ENCODE measurements around the gene PRR15L. TPM values are rescaled to one million over a fixed set of nuclear protein-coding genes. Genes with fewer than 3 reads are reported as not detected.

PRR15L gene
- total RNA-seq (2021; ENCODE audit: unreplicated experiment) (0.18 TPM), Bru-seq, nascent RNA (percentile 22 among the genes with signal in this experiment), BruChase-seq, experiment 1, labeled RNA remaining after a 2-hour chase (percentile 15 among the genes with signal in this experiment), BruChase-seq, experiment 2, labeled RNA remaining after a 6-hour chase (percentile 16 among the genes with signal in this experiment)
- polyA plus RNA-seq (2012; ENCODE audit: insufficient read length): not detected
- long read RNA-seq, partial matches to known transcripts: 0 of 1 reads
- long read RNA-seq, other reads (novel, unspliced or antisense): 1 of 1 reads

DNA sequence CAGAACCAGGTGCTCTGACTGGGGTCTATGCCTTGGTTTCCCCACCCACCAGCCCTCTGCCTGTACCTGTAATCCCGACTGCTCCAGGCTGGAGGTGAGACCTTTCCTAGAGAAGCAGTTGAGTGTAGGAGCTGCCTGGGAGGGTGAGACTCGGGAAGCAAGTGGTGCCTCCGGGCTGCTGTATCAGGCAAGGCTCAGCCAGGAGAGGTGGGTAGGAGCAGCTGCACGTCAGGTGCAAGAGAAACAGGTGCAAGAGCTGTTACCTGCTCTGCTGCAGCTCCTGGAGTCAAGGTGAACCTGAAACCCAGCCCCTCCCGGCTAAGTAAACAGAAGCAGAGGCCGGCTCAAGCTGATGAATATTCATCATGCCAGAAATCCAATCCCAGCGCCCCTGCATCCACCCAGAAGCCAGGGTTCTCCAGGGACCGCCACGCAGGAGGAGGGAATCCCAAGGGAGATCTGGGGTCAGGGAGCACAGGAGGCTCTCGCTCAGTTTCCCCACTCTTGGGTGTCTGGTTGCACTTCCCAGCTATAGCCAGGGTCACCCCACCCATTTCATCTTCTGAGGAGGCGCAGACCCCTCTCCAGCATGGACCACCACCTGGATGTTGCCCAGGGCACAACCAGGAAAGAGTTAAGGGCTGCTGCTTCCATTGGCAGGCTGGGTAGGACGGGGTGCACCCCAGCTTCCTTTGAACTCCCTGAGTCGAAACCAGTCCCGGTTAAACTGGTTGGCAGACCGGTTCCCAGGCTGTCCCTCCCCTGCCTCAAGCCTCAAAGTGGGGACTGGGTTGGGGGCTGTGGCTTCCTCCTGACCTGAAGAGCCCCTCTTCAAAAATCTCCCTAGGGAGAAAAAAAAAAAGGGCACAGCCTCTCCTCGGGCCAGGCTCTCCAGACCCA, at the start of gene PRR15L:
Gene PRR15L, minus strand, starts transcription at position 293 of the 900 bp plus-strand sequence. CDS start 4,649 bp downstream, outside the sequence.
- no peaks in the 10 kb centered on the region for H3K27me3 ChIP-seq (ENCODE audit: control insufficient read depth, insufficient read depth, low read length)
- DNase-seq (ENCODE audit: low read depth, low spot score): no peak
- peaks cover 16% of the 10 kb centered on the region for H3K4me1 ChIP-seq (ENCODE audit: control insufficient read depth, insufficient read depth, low read length)
- no peaks in the 10 kb centered on the region for H3K9me3 ChIP-seq (ENCODE audit: control insufficient read depth, insufficient read depth, low read depth, low read length)
- TF ChIP-seq POLR2AphosphoS5 (IDR thresholded peaks at IDR 0.05; ENCODE audit: low read depth, low read length): no peak
- TF ChIP-seq TCF7L2 (IDR thresholded peaks at IDR 0.05; ENCODE audit: low read depth, low read length): no peak
- TF ChIP-seq, protein P1, sequence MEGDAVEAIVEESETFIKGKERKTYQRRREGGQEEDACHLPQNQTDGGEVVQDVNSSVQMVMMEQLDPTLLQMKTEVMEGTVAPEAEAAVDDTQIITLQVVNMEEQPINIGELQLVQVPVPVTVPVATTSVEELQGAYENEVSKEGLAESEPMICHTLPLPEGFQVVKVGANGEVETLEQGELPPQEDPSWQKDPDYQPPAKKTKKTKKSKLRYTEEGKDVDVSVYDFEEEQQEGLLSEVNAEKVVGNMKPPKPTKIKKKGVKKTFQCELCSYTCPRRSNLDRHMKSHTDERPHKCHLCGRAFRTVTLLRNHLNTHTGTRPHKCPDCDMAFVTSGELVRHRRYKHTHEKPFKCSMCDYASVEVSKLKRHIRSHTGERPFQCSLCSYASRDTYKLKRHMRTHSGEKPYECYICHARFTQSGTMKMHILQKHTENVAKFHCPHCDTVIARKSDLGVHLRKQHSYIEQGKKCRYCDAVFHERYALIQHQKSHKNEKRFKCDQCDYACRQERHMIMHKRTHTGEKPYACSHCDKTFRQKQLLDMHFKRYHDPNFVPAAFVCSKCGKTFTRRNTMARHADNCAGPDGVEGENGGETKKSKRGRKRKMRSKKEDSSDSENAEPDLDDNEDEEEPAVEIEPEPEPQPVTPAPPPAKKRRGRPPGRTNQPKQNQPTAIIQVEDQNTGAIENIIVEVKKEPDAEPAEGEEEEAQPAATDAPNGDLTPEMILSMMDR (IDR thresholded peaks at IDR 0.05): no peak
- TF ChIP-seq, protein P2, sequence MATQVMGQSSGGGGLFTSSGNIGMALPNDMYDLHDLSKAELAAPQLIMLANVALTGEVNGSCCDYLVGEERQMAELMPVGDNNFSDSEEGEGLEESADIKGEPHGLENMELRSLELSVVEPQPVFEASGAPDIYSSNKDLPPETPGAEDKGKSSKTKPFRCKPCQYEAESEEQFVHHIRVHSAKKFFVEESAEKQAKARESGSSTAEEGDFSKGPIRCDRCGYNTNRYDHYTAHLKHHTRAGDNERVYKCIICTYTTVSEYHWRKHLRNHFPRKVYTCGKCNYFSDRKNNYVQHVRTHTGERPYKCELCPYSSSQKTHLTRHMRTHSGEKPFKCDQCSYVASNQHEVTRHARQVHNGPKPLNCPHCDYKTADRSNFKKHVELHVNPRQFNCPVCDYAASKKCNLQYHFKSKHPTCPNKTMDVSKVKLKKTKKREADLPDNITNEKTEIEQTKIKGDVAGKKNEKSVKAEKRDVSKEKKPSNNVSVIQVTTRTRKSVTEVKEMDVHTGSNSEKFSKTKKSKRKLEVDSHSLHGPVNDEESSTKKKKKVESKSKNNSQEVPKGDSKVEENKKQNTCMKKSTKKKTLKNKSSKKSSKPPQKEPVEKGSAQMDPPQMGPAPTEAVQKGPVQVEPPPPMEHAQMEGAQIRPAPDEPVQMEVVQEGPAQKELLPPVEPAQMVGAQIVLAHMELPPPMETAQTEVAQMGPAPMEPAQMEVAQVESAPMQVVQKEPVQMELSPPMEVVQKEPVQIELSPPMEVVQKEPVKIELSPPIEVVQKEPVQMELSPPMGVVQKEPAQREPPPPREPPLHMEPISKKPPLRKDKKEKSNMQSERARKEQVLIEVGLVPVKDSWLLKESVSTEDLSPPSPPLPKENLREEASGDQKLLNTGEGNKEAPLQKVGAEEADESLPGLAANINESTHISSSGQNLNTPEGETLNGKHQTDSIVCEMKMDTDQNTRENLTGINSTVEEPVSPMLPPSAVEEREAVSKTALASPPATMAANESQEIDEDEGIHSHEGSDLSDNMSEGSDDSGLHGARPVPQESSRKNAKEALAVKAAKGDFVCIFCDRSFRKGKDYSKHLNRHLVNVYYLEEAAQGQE (IDR thresholded peaks at IDR 0.05; ENCODE audit: insufficient read depth in 1 of 2, low read depth in 2 of 2, low read length in 1 of 2): no peak
- no peak for TF ChIP-seq SIN3A (IDR thresholded peaks at IDR 0.05; ENCODE audit: borderline replicate concordance, insufficient read depth, low read depth, low read length)
- no peaks in the 10 kb centered on the region for H3K36me3 ChIP-seq (ENCODE audit: control insufficient read depth, insufficient read depth, low read length)
- BruUV-seq (replicated peaks): no TSS peak
- no peak within 1 kb of the TSS for H3K4me3 ChIP-seq (ENCODE audit: low read depth in 2 of 2, low read length in 2 of 2)
- ATAC-seq: no peak
- in situ Hi-C loops (cut with HindIII; ENCODE audit: low pct_unique_long_range_greater_than_20kb, low sequenced_read_pairs): no loop called here
- ChIA-PET POLR2A (interaction anchor here (0.6 kb wide), 2 partner anchors 265 to 625 kb away, joined by 3 to 11 read pairs; no protein-coding TSS in a partner anchor), CTCF (interaction anchor here (1.0 to 1.6 kb wide), 2 partner anchors 11 to 13 kb away, joined by 4 to 7 read pairs; partner anchors contain the start of gene CDK5RAP3)
- intact Hi-C loops (cut with micrococcal nuclease; ENCODE audit: unreplicated experiment): no loop called here
- H3K27ac ChIP-seq (ENCODE audit: low read length): no peak within 1 kb of the TSS

GRCh38 chr17:48006936-48007709, 49.4 kb upstream of the PRR15L start:
- Histone ChIP-seq H3K36me3 (ENCODE audit: control insufficient read depth, insufficient read depth, low read length) (no peaks in the 10 kb centered on the region), H3K4me1 (ENCODE audit: control insufficient read depth, insufficient read depth, low read length) (peaks cover 31% of the 10 kb centered on the region), H3K27ac (ENCODE audit: low read length) (no peak overlapping the region), H3K27me3 (ENCODE audit: control insufficient read depth, insufficient read depth, low read length) (no peaks in the 10 kb centered on the region), H3K4me3 (ENCODE audit: low read depth in 2 of 2, low read length in 2 of 2) (no peak overlapping the region), H3K9me3 (ENCODE audit: control insufficient read depth, insufficient read depth, low read depth, low read length) (no peaks in the 10 kb centered on the region)
- POLR2A ChIA-PET: interaction anchor here (0.7 kb wide), 2 partner anchors 42 to 114 kb away, joined by 3 read pairs; no protein-coding TSS in a partner anchor
- in situ Hi-C loops (cut with HindIII; ENCODE audit: low pct_unique_long_range_greater_than_20kb, low sequenced_read_pairs) (no loop called here), intact Hi-C loops (cut with micrococcal nuclease; ENCODE audit: unreplicated experiment) (no loop called here)
- ATAC-seq (no peak), DNase-seq (ENCODE audit: low read depth, low spot score) (no peak)
- no peak for TF ChIP-seq SIN3A (IDR thresholded peaks at IDR 0.05; ENCODE audit: borderline replicate concordance, insufficient read depth, low read depth, low read length)
- no peak for TF ChIP-seq POLR2AphosphoS5 (IDR thresholded peaks at IDR 0.05; ENCODE audit: low read depth, low read length)
- TF ChIP-seq, protein P1 (IDR thresholded peaks at IDR 0.05): no peak
- TF ChIP-seq, protein P2 (IDR thresholded peaks at IDR 0.05; ENCODE audit: insufficient read depth in 1 of 2, low read depth in 2 of 2, low read length in 1 of 2): no peak
- TF ChIP-seq TCF7L2 (IDR thresholded peaks at IDR 0.05; ENCODE audit: low read depth, low read length): no peak
- BruUV-seq (replicated peaks): no TSS peak
- CTCF ChIA-PET: interaction anchor here (0.5 to 0.7 kb wide), 3 partner anchors 50 to 1319 kb away, joined by 3 to 7 read pairs (median 5); no protein-coding TSS in a partner anchor

Measured in Panc1 (cell line).